Body of pancreas (tissue), 4 donors: ENCODE results near the gene CASP8.

Experiments
- POLR2A ChIP-seq, 3 donors: fragments of 450-650 bp; IDR thresholded peaks; one replicate each; pipeline ENCODE4 v1.6.1; 2016; ENCODE audit warnings: antibody characterized with exemption in 3 of 3, mild to moderate bottlenecking in 2 of 3
- TF ChIP-seq, protein P1 (sequence below), 7 experiments: fragments of 450-650 bp in 4 of 7; fragments of 200-600 bp in 3 of 7; sonication (generic) in 3 of 7; IDR thresholded peaks; one replicate each; pipeline ENCODE4 v1.5.1; 2016 to 2019; ENCODE audit warnings: antibody characterized with exemption in 7 of 7

DNA sequence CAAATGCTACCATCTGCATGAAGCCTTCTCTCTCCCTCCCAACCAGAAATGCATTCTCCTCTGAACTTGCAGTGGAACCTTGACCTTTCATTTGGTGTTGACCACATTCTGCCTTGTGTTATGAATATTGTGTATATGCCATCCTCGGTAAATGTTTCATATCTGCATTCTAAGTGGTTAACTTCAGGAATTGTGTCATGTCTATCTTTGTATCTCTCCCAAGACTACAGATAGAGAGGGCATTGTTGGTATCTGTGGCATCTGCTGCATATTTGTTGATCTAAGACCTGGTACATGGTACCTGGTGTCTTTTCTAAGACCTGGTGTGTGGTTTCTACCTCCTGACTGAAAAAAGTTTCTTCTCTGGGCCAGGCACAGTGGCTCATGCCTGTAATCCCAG lies 43.4 kb upstream of the CASP8 start:
- TF ChIP-seq, protein P1, sequence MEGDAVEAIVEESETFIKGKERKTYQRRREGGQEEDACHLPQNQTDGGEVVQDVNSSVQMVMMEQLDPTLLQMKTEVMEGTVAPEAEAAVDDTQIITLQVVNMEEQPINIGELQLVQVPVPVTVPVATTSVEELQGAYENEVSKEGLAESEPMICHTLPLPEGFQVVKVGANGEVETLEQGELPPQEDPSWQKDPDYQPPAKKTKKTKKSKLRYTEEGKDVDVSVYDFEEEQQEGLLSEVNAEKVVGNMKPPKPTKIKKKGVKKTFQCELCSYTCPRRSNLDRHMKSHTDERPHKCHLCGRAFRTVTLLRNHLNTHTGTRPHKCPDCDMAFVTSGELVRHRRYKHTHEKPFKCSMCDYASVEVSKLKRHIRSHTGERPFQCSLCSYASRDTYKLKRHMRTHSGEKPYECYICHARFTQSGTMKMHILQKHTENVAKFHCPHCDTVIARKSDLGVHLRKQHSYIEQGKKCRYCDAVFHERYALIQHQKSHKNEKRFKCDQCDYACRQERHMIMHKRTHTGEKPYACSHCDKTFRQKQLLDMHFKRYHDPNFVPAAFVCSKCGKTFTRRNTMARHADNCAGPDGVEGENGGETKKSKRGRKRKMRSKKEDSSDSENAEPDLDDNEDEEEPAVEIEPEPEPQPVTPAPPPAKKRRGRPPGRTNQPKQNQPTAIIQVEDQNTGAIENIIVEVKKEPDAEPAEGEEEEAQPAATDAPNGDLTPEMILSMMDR (IDR thresholded peaks at IDR 0.05), result no peak
- no peak for TF ChIP-seq POLR2A (IDR thresholded peaks at IDR 0.05)
